HepG2 (cell line): Measurements from ENCODE around the gene MLLT10. TPM values are rescaled to one million over a fixed set of nuclear protein-coding genes. Genes with fewer than 3 reads are reported as not detected.

ENCODE experiments used
- AHDC1 ChIP-seq: sonication (generic); formaldehyde crosslinking; IDR thresholded peaks from 2 replicates; pipeline ENCODE4 v1.5.1; 2020; ENCODE audit warnings: mild to moderate bottlenecking, missing genetic modification reagents, borderline replicate concordance
- BCLAF1 ChIP-seq: fragments of 450-650 bp; IDR thresholded peaks from 2 replicates; pipeline ENCODE4 v1.6.1; 2017; ENCODE audit warnings: mild to moderate bottlenecking
- FOXP1 ChIP-seq, 2 experiments: fragments of 450-650 bp in 1 of 2; IDR thresholded peaks; 2 replicates each; pipeline ENCODE4 v1.6.1; 2017 to 2018; ENCODE audit warnings: antibody characterized with exemption in 1 of 2
- GTF3A ChIP-seq: sonication (generic); formaldehyde crosslinking; conservative IDR thresholded peaks from 2 replicates; pipeline ENCODE4 v1.4.0; 2020; ENCODE audit warnings: mild to moderate bottlenecking, missing genetic modification reagents
- KAT7 ChIP-seq: IDR thresholded peaks from 2 replicates; pipeline ENCODE4 v1.6.1; 2018; ENCODE audit warnings: borderline replicate concordance, missing compliant biosample characterization
- PBX3 ChIP-seq: sonication (generic); formaldehyde crosslinking; IDR thresholded peaks from 2 replicates; pipeline ENCODE4 v1.8.1; 2023; ENCODE audit warnings: missing genetic modification reagents, inconsistent platforms, borderline replicate concordance
- UBTF ChIP-seq: sonication (generic); formaldehyde crosslinking; IDR thresholded peaks from 2 replicates; pipeline ENCODE4 v1.4.0; 2020; ENCODE audit warnings: mild to moderate bottlenecking, missing genetic modification reagents
- ZNF567 ChIP-seq: sonication (generic); formaldehyde crosslinking; IDR thresholded peaks from 2 replicates; pipeline ENCODE4 v1.8.1; 2023; ENCODE audit warnings: mild to moderate bottlenecking, missing genetic modification reagents, borderline replicate concordance
- ZNF615 ChIP-seq: sonication (generic); formaldehyde crosslinking; IDR thresholded peaks from 2 replicates; pipeline ENCODE4 v1.5.0; 2020; ENCODE audit warnings: mild to moderate bottlenecking, missing genetic modification reagents, borderline replicate concordance
- ZNF780A ChIP-seq: sonication (generic); formaldehyde crosslinking; IDR thresholded peaks from 2 replicates; pipeline ENCODE4 v1.8.0; 2022; ENCODE audit warnings: mild to moderate bottlenecking, missing genetic modification reagents, moderate library complexity
- polyA plus RNA-seq, 8 experiments: library from polyadenylated mRNA; depleted of rRNA in 3 of 8; stranded (reverse) in 7 of 8; unstranded in 1 of 8; fragments of >200 nt; fragmentation: Illumina TruSeq in 4 of 8; extraction: Trizol in 4 of 8; gene quantifications; 2 replicates each; pipeline versions ENCODE4 v1.2.1 to v1.2.3, GENCODE V29; 2011 to 2016; ENCODE audit warnings: low read depth in 4 of 8, missing spikeins in 1 of 8, mixed read lengths in 1 of 8; ENCODE audit not compliant: insufficient read depth in 1 of 8
- total RNA-seq, 5 experiments: library from RNA; depleted of rRNA; stranded (reverse); fragments of >200 nt; fragmentation: Illumina TruSeq; extraction: Trizol; gene quantifications; 2 replicates each; pipeline ENCODE4 v1.2.3, GENCODE V29; 2016; ENCODE audit warnings: low read depth in 1 of 5

The MLLT10 gene
- total and polyA plus RNA-seq, 2 of the 13 experiments (the other 11 are each of a cell fraction or from before 2014, with no cell fraction given) = 51.3 to 84.1 TPM

- no peak for TF ChIP-seq PBX3 (CRISPR knock-in tag)
- no peak for TF ChIP-seq BCLAF1
- no peak for TF ChIP-seq GTF3A
- no peak for TF ChIP-seq ZNF615 (CRISPR knock-in tag)
- TF ChIP-seq AHDC1 (CRISPR knock-in tag) = 0 out of 2 replicates have a peak, but pooled peaks have one; percentile 55
- TF ChIP-seq KAT7 (CRISPR knock-in tag) = no peak
- TF ChIP-seq FOXP1 (IDR thresholded peaks at IDR 0.05) = no peak
- no peak for TF ChIP-seq FOXP1 (CRISPR knock-in tag; IDR thresholded peaks at IDR 0.05)
- TF ChIP-seq ZNF567 (CRISPR knock-in tag) = no peak
- TF ChIP-seq UBTF = no peak
- no peak for TF ChIP-seq ZNF780A (CRISPR knock-in tag)
Observed at GRCh38 chr10:21754410-21755011, 220.5 kb downstream of the MLLT10 start (continued).
